GF-D8 (cell line): ENCODE measurements around the gene GRIK4.

Experiments
- DNase-seq: peaks from one replicate; lab custom pipeline; 2025; lab: John Stamatoyannopoulos, UW

The GRIK4 gene

GRCh38 chr11:120840661-120841060 is 329.1 kb downstream of the GRIK4 start:
- DNase-seq, result no peak

- DNase-seq, result no peak
These were observed 329.5 kb downstream of the GRIK4 start for GRCh38 chr11:120841074-120841473.

GRCh38 chr11:120842195-120842594 is 330.6 kb downstream of the GRIK4 start:
- DNase-seq, result no peak

- no peak for DNase-seq
These were observed 341.9 kb downstream of the GRIK4 start for GRCh38 chr11:120853435-120853834.

GRCh38 chr11:120854988-120855387 is 343.4 kb downstream of the GRIK4 start:
- no peak for DNase-seq

GRCh38 chr11:120857508-120857907 is 346.0 kb downstream of the GRIK4 start:
- DNase-seq, result no peak

- no peak for DNase-seq
These were observed 347.2 kb downstream of the GRIK4 start for GRCh38 chr11:120858740-120859139.

GRCh38 chr11:120859552-120860295 is 348.2 kb downstream of the GRIK4 start:
- no peak for DNase-seq

GRCh38 chr11:120863359-120863758 is 351.8 kb downstream of the GRIK4 start:
- no peak for DNase-seq

- no peak for DNase-seq
These were observed 355.5 kb downstream of the GRIK4 start for GRCh38 chr11:120867024-120867423.

- DNase-seq, result no peak
These were observed 356.0 kb downstream of the GRIK4 start for GRCh38 chr11:120867531-120867930.

GRCh38 chr11:120867988-120868387 is 356.4 kb downstream of the GRIK4 start:
- no peak for DNase-seq

- DNase-seq, result no peak
These were observed 357.5 kb downstream of the GRIK4 start for GRCh38 chr11:120869097-120869496.

GRCh38 chr11:120869516-120870011 is 358.0 kb downstream of the GRIK4 start:
- no peak for DNase-seq

GRCh38 chr11:120871194-120871593 is 359.6 kb downstream of the GRIK4 start:
- DNase-seq, result no peak

GRCh38 chr11:120871924-120872323 is 360.4 kb downstream of the GRIK4 start:
- DNase-seq, result no peak

- no peak for DNase-seq
These were observed 362.6 kb downstream of the GRIK4 start for GRCh38 chr11:120873966-120874735.

- DNase-seq, result no peak
These were observed 364.4 kb downstream of the GRIK4 start for GRCh38 chr11:120875986-120876385.

GRCh38 chr11:120877746-120878365 is 366.3 kb downstream of the GRIK4 start:
- DNase-seq, result no peak

GRCh38 chr11:120878781-120879180 is 367.2 kb downstream of the GRIK4 start:
- DNase-seq, result no peak

GRCh38 chr11:120880498-120881175 is 369.1 kb downstream of the GRIK4 start:
- DNase-seq, result no peak

GRCh38 chr11:120881596-120881995 is 370.0 kb downstream of the GRIK4 start:
- DNase-seq, result no peak
